LHCN-M2 (cell line): Measurements from ENCODE around the gene IFI30. TPM values are rescaled to one million over a fixed set of nuclear protein-coding genes. Genes with fewer than 3 reads are reported as not detected.

Experiments
- DNase-seq: peaks from one replicate; pipeline ENCODE4 v3.0.0-alpha.2; 2012; ENCODE audit warnings: low read depth
- polyA plus RNA-seq: library from polyadenylated mRNA; unstranded; fragments of >200 nt; gene quantifications from one replicate; pipeline ENCODE4 v1.2.1, GENCODE V29; 2012; ENCODE audit warnings: missing spikeins
- total RNA-seq: library from RNA; depleted of rRNA; stranded (reverse); fragments of >200 nt; gene quantifications from 2 replicates; pipeline ENCODE4 v1.2.3, GENCODE V29; 2014; rRNA removed

IFI30 gene
- 3.3 and 13.0 TPM in 2 replicates for total RNA-seq
- polyA plus RNA-seq = 22.2 TPM

GRCh38 chr19:18173572-18174288 is at the start of gene IFI30:
Gene IFI30, plus strand, starts transcription at chr19:18173813. Its CDS starts 29 bp downstream, at chr19:18173842.
- peak; percentile 44 for DNase-seq

DNA sequence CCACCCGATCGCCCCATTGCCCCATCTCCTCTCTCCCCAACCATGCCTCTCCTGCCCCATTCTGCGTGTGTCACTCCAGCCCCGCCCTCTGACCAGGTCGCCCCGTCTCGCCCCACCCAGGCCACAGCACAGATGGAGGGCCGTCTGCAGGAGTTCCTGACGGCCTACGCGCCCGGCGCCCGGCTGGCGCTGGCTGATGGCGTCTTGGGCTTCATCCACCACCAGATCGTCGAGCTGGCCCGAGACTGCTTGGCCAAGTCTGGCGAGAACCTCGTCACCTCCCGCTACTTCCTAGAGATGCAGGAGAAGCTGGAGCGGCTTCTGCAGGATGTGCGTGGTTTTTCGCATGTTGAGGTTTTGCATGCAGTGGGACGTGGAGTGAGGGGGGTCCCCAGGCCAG is 49.8 kb upstream of the IFI30 start:
- DNase-seq = no peak

- DNase-seq = no peak
Measured at GRCh38 chr19:18126097-18126496, 47.5 kb upstream of the IFI30 start.

DNA sequence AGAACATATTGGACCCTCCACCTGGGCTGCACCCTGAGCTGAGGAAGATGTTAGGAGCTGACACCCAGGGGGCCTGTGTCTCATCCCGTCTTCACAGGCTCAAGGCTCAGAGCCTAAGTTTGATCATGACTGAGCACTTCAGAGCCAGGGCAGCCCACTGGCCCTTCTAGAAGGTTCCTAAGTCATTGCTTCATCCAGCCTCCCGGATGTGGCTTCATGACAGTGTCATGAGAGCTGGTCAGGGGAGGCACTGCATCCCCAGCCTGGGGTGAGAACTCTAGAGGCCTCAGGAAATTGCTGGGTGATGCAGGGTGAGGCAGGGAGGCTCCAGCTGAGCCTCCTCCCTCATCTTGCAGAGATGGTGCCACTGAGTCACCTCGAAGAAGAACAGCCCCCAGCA is 45.6 kb upstream of the IFI30 start:
- peak; percentile 41 for DNase-seq

DNA sequence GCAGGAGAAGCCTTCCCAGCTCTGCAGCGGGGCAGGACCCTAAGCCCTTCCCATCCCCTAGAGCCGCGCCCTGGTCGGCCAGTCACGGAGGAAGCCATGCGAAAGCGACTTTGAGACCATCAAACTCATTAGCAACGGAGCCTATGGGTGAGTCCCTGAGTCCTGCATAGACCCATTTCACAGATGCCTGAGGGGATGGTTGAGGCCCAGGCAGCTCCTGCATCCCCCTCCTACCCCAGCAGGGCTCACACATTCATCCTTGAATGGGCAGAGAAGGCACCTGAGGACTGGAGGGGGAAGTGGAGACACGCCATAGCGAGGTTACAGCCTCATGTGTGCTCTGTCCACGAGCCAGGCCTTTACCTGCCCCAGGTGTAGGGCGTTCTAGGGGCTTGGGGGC is 44.8 kb upstream of the IFI30 start:
- no peak for DNase-seq

DNA sequence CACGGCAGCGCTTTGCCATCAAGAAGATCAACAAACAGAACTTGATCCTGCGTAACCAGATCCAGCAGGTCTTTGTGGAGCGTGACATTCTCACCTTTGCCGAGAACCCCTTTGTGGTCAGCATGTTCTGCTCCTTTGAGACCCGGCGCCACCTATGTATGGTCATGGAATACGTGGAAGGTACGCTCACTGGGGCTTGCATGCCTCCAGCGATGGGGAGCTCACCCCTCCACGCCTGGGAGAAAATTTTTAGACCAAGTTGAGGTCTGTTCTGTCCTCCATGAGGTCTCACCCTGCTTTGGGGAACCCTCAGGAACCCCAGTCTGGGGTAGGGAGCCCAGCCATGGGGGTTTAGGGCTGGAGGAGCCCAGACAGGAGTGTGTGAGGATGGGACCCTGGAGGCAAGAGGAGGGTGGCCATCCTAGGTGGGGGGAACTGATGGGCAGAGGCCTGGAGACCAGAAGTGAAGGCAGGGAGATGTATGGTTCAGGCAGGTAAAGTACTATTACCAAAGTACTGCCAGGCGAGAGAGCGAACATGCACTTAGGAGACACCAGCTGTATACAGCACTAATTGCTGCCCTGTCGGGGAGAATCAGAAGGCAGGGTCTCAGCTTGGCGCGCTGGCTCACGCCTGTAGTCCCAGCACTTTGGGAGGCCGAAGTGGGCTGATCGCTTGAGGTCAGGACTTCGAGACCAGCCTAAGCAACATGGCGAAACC is 42.9 kb upstream of the IFI30 start:
- DNase-seq = no peak

- DNase-seq = peak; percentile 15
Measured at GRCh38 chr19:18131841-18132596, 41.6 kb upstream of the IFI30 start.

- no peak for DNase-seq
Measured at GRCh38 chr19:18135712-18136584, 37.7 kb upstream of the IFI30 start.

DNA sequence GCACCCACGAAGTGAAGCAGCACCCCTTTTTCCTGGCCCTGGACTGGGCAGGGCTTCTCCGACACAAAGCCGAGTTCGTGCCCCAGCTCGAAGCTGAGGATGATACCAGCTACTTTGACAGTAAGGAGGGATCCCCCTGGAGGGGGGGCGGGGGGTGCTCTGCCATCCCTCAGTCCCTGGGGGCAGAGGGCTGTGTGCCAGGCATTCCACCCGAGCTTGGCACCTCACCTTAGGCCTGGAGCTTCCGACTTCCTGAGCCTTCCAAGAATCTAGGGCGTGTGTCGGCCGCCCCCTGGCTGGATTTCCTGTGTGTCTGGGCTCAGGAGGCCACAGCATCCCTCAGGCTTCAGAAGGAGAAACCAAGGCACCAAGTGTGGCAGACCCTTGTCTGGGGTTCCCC is 36.4 kb upstream of the IFI30 start:
- no peak for DNase-seq

DNA sequence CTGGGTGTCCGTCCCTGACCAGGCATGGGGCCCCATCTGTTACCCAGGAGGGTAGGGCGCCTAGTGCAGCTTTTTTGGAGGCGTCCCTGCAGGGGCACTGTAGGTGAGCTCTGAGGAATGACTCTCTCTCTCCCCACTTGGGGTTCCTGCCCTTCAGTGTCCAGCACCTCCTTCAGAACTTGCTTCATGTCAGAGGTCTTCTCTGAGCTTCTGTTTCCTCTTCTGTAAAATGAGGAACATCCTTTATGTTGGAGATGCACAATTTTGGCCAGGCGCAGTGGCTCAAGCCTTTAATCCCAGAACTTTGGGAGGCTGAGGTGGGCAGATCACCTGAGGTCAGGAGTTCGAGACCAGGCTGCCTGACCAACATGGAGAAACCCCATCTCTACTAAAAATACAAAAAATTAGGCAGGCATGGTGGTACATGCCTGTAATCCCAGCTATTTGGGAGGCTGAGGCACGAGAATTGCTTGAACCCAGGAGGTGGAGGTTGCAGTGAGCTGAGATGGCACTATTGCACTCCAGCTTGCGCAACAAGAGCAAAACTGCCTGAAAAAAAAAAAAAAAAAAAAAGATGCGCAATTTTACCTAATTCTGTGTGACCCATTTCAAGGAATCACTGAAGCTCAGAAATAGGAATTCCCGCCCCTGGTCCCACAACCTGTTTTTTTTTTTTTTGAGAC is 35.8 kb upstream of the IFI30 start:
- DNase-seq = no peak

DNA sequence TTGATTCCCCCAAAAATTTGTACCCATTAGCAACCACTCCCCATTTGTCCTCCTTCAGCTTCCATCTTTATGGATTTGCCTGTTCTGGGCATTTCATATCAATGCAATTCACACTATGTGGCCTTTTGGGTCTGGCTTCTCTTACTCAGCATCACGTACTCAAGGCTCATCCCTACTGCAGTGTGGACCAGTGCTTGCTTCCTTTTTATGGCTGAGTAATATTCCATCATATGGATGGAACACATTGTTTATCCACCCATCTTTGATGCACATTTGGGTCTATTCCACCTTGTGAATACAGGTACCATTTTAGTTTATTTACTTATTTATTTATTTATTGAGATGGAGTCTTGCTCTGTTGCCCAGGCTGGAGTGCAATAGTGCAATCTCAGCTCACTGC is 33.1 kb upstream of the IFI30 start:
- DNase-seq = no peak

DNA sequence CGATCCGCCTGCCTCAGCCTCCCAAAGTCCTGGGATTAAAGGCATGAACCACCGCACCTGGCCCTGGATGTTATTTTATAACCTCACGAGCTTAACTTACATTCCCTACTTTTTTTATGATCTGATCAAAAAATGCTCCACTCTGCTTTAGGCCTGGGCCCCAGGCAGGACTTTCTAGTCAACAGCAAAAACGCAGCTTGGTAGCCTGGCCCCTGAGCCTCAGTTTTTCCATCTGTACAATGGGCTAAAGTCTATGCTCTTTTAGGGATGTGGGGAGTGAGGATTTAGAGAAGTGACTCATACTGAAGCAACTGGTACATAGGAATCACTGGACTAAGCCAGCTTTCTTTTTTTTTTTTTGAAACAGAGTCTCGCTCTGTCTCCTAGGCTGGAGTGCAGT is 32.6 kb upstream of the IFI30 start:
- DNase-seq = peak; percentile 31

DNA sequence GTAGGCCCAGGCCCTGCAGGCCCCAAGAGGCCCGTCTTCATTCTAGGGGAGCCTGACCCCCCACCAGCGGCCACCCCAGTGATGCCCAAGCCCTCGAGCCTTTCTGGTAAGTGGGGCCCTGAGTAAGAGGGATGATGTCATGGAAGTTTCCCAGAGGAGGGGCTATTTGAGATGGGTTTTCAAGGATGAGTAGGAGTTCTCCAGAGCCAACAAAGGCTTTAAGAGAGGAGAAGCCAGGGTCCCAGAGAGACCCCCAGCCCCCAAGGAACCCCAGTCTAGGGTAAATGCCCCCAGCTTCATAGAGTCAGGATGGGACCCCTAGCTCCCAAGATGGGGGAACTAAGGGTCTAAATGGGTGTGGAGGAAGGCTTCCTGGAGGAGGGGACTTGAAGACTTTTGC is 29.7 kb upstream of the IFI30 start:
- no peak for DNase-seq

- DNase-seq = no peak
Measured at GRCh38 chr19:18144361-18144760, 29.3 kb upstream of the IFI30 start.

- no peak for DNase-seq
Measured at GRCh38 chr19:18144906-18145305, 28.7 kb upstream of the IFI30 start.

DNA sequence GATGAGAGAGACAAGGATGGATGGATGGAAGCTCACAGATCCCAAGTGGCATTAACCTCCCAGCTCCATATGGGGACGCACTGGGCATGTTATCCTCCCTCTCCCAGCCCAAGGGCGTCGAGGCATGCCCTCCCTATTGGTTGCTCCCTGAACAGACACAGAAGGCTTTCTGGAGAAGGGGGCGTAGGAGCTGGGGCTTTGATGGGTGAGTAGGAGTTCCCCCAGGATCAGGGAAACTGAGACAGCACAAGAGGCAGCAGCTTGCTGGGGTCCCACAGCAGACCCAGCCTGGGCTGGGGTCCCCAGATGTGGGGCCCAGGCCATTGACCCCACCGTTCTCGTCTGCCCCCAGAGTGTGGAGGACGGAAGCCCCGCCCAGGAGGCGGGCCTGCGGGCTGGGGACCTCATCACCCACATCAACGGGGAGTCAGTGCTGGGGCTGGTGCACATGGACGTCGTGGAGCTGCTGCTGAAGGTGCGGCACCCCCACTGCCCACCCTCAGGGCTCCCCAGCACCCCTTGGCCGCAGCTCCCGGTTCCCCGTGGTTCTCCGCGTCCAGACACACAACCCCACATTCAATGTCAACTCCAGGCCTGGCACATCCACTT is 28.1 kb upstream of the IFI30 start:
- no peak for DNase-seq

DNA sequence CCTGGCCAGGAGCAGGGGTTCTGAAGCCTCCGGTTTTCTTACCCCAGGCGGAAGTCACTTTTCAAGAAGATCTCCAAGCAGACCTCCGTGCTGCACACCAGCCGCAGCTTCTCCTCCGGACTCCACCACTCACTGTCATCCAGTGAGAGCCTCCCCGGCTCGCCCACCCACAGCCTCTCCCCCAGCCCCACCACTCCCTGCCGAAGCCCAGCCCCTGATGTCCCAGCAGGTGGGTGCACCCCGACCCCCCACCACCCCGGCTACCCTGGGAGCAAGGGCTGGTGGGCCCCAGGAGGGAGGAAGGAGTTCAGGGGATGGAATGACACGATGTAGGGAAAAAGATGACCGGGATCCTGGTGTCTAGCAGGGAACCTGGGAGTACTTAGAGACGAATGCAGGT is 26.2 kb upstream of the IFI30 start:
- no peak for DNase-seq

- no peak for DNase-seq
Measured at GRCh38 chr19:18149596-18149975, 24.0 kb upstream of the IFI30 start.

DNA sequence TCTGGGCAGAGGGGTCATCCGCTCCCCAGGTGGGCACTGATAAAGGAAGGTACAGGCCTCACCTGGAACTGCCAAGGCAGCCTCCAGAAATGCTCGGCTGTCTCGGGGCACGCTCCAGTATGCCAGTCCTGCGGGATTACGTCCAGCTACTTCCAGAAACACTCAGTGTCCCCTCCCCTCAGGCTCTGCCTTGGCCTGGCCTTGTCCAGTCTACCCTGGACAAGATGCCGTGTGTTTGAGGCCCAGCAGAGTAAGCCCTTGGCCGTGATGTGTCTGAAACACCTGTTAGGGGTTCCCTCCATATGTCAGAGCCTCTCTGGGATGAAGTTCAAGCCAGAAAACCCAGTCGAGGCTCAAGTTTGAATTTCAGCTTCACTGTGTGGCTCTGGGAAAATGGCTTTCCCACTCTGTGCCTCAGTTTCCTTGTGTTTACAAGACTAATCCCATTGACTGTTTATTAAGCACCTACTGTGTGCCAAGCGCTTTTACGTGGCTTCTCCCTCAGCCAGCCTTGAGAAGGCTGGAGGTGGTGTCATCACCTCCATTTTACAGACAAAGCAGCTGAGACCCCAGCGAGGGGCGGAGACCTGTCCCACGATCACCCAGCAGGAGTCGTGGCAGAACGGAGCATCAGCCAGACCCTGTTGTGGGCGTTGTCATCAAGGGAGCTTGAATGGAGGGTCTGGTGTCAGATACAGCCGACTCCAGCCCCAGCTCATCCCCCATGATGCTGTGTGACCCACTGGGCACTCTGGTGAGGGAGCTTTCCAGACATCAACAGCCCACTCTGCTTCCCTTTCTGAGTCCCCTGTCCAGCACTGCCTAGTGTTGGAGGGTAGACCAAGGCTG is 22.6 kb upstream of the IFI30 start:
- DNase-seq = no peak

- peak; percentile 96 for DNase-seq
Measured at GRCh38 chr19:18152442-18152816, 21.2 kb upstream of the IFI30 start.
